ENCODE measurements around the gene ATP11A.

Gene ATP11A

DNA sequence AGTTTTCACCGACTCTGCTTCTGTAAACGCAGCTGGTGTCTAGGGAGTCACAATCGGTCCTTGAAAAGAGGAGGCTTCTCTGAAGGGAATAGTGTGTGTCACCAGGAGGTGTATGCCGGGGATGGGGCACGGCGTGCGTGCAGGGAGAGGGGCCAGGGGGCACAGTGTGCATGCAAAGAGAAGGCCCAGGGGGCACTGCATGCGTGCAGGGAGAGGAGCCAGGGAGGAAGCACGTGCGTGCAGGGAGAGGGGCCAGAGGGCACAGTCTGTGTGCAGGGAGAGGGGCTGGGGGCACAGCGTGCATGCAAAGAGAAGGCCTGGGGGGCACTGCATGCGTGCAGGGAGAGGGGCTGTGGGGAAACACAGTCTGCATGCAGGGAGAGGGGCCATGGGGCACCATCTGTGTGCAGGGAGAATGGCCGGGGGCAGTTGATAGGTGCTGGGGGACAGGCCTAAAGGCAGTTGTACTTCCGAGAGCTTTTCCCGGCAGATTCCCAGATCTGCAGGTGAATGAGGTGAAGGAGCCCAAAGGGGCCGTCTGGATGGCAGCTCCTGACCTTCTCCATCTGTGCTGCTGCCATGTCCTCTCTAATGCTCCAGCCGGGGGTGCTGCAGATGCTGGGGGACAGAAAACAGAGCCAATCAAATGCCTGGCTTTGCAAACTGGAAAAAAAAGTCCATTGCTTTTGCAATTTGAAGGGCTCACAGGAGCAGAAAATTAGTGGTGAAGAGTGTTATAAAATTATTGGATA, 36.4 kb downstream of the ATP11A start:
- FAIRE-seq: no peak

DNA sequence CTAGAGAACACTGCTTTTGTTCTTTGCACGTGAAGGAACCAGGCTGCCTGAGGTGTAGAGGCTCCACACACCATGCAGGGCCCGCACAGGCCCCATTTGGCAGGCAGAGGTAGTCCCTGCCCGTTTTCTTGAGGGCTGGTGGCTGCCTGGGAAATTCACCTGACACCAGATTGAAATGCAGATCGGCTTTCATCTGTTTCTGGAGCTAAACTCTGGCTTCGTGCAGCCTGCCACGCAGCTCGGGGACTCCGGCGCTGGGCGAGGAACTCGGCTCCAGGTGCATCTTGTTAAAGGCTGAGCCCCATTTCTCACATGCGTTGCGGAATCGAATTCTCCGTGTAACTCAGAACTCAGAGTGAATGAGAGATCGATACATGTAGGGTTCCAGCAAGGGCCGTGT, 37.7 kb downstream of the ATP11A start:
- FAIRE-seq: no peak

DNA sequence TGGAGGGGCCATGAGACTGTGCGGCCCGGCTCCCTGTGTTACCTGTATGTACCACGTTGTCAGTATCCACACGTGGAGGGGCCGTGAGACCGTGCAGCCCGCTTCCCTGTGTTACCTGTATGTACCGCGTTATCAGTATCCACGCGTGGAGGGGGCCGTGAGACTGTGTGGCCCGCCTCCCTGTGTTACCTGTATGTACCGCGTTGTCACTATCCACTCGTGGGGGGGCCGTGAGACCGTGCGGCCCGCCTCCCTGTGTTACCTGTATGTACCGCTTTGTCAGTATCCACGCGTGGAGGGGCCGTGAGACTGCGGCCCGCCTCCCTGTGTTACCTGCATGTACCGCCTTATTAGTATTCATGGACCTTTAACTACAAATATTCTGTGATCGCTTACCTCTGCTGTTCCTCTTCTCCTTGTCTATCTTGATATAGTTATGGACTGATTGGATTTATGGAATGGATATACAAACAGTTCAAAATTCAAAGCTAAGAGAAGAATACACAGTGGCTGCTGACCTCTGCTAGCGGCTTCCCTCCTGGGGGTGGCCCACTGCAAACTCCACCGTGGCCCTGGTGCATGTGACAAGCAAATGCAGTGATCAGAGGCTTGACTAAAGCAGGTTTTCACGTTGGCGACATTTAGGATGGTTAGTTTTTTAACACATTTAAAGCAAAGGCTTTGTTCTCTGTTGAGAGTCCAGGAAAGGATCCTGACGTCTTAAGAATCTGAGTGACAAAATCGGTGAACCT, 38.7 kb downstream of the ATP11A start:
- FAIRE-seq: no peak

DNA sequence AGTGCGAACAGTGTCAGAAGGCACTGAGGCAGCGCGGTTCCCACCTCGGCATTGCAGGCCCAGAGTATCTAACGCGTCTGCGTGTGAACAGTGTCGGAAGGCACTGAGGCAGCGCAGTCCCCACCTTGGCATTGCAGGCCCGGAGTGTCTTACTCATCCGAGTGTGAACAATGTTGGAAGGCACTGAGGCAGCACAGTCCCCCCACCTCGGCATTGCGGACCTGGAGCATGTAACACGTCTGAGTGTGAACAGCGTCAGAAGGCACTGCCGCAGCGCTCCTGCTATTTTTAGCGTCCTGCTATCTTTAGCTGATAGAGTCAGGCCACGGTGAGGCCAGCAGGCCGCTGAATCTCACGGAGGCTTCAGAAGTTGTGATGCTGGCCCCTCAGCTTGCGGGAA, 39.6 kb downstream of the ATP11A start:
- FAIRE-seq: no peak

DNA sequence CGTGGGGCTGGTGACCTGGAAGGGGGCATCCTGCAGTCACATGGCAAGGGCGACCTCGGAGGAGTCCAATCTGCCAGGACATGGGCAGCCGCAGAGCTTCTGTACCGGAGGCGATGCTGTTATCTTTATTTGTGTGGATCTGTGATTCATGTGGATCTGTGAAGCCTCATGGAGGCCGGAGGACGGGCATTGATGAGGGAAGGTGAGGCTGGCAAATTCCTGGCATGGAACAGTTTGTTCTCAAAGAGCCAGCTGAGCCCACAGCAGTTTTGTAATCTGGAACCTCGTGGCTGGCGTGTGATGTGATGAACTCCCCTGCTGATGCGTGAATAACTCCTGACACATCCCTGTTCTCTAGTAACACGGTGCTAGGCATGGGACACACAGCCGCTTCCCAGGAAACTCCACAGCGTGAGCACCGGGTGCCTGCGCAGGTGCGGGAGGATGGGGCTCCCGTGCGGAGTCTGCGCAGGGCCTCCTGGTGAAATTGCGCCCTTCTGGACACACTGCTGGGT, 40.4 kb downstream of the ATP11A start:
- FAIRE-seq: no peak

DNA sequence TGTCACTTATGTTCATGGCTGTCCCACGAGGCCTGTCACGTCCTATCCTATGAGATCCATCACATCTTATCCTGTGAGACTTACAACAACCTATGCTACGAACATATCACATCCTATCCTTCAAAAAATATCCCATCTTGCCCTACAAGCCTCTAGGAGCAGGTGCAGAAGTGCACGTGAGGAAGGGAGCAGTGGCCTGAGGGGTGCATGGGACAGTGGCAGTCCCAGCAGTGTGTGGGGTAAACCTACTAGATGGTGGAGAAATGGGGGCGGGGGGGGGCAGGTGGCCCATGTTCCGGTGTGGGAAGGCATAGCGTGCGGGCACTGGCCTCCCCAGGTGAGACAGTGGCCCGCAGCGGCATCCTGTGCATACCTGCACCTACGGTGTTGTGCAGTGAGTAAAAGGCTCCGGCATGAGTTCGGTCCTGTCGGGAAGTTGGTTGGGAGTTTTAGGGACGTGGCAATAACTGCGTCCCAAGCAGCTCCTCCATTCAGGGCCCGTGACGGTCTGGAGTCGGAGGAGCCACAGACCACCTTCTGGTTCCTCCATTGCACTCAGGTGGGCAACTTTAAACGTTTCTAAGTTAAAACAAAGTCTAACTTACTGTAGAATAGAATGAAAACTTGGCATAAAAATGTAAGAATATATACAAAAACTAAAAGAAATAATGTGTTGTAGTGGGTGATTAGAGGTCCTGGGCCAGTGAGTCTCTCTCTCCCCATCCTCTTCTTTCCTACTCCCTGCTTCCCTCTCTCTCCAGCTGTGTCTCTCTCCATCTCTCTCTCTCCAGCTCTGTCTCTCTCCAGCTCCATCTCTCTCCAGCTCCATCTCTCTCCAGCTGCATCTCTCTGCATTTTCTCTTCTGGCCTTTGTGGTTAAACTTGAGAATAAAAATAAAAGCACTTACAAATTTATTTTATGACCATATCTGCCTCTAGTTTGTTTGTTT, 42.1 kb downstream of the ATP11A start:
- no peak for FAIRE-seq

DNA sequence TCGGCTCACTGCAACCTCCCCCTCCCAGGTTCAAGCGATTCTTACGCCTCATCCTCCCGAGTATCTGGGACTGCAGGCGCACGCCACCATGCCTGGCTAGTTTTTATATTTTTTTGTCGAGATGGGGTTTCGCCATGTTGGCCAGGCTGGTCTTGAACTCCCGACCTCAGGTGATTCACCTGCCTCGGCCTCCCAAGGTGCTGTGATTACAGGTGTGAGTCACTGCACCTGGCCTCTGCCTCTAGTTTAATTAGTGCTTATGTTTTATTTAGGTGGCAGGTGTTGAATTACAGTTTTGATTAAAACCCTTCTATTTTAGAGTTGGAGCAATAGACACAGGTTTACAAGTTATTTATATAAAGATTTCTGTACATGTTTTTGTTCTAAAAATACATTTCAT, 42.8 kb downstream of the ATP11A start:
- FAIRE-seq: no peak

DNA sequence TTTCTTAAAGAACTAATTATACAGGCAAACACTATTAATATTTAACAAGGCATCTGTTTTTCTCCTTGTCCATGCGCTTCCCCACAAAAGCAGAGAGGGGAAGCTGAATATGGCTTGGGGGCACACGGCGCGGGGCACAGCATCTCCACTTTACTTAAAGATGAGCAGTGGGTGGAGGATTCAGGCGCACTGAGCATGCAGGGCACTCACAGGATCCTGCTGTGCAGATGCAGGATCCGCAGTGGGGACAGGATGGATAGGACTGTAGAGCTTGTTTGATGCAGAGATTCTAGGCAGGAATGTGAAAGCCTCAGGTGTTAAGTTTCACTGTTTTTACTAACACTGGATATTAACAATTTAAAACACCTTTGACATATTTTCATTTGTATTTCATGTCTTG, 43.3 kb downstream of the ATP11A start:
- no peak for FAIRE-seq

DNA sequence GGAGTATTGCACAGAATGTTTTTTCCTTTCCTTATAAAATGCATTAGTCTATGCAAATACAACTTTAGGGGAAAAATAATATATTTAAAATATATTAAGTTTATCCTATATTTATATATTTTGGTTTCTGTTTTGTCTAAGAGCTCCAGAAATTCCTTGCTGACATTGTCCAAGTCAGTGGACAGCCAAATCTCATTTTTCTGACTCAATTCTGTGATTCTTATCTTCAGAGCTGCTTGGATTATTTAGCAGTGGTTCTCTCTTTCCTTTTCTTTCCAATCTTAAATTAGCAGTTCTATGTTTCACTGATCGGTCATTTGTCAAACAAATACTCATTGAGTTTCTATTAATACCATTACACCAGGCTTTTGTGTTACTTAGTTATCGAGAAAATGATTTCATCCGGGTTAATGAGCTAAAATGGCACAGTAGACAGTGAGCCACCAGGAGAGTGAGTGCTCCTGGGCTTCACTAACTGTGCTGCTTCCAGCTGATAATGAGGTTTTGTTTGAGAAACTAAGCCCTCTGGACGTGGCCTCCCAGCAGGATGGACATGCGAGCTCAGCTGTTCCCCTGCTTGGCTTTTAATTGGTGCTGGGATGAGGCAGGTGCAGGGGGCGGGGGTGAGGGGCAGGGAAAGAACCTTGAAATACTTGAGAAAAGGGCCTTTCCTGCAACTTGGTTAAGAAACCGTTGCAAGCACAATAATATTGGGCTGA, 44.0 kb downstream of the ATP11A start:
- FAIRE-seq: no peak

DNA sequence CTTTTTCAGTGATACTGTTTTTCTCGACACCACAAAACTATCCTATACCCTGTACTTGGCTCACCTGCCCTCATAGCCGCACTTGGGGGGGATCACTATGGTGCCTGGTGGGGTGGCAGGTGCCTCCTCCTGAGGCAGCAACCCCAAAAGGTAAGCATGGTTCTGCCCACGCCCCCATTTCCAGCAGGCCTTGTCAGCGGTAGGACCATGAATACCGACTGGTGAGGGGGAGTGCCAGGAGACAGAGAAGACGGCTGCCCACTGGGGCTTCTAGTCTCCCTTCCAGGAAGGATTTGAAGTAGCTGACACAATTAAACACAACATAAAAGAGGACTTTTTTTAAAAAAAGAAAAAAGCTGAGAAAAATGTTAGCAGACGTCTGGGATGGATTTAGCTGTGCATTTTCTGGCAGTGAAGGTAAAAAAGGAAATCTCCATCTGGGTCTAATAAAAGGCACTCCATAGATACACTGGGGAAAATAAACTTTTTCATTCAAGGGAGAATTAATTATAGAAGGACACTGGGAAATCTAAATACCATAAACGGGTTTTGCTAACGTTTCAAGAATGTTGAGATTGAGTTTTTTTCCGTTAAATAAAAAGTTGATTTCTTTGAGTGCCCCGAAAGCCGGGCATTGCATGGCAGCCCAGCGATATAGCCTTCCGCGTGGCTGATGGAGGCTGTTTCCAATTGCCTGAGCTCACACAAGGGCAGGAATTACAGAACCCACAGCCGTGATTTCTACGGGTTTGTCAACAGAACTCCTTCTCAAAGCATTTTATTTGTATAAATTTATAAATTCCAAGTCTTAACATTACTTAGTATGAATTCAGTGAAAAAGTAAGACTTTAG, 45.1 kb downstream of the ATP11A start:
- FAIRE-seq: no peak

DNA sequence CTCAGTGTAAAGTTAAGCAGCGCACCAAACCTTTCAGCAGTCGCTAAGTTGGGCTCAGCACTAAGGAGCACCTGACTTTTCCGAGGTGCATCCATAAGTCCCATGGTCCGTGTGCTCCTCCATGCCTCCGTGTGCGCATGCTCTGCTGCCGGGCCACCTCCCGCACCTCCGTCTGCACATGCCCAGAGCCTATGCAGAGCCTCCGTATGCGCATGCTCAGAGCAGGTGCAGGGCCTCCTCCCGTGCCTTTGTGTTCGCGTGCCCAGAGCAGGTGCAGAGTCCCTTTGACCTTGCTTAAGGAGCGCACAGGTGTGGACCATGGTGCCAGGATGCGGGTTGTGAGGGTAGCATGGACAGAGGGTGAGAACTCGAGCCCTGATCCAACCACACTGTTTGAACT, 46.0 kb downstream of the ATP11A start:
- no peak for FAIRE-seq

DNA sequence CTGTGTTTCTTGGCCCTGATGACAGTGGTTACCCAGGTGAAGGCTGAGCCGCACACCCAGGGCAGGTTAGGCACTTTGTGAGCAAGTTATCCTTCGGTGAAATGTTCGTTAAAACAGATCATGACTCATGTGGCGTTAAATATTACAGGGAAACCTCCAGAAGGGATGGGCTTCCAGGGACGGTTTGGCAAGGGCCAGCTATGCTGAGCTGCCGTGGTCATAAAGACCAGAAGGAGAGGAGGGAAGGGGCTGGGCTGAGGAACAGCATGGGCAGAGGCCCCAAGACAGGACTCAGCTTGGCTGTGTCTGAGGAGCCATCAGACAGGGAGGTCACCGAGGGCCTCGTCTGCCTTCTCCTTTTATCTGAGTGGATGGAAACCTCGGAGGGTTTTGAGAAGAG, 47.5 kb downstream of the ATP11A start:
- FAIRE-seq: no peak

DNA sequence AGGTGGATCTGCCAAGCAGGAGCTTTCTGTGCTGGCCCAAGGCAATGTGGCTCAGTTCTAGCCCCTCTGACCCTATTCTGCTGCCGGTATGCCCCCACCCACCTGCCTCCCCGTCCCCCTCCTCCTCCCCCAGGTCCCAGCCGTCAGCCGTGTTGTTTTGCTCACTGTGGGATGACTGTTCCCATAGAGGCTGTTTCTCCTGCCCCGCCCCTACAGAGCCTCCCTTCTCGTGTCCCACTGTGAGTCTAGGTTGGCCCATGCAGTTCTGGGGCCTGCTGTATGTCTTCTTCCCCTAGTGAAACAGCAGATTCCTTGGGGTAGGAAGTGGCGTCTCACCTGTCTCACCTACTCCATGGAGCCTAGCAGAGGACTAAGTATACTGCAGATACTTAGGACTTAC, 48.8 kb downstream of the ATP11A start:
- FAIRE-seq: no peak

DNA sequence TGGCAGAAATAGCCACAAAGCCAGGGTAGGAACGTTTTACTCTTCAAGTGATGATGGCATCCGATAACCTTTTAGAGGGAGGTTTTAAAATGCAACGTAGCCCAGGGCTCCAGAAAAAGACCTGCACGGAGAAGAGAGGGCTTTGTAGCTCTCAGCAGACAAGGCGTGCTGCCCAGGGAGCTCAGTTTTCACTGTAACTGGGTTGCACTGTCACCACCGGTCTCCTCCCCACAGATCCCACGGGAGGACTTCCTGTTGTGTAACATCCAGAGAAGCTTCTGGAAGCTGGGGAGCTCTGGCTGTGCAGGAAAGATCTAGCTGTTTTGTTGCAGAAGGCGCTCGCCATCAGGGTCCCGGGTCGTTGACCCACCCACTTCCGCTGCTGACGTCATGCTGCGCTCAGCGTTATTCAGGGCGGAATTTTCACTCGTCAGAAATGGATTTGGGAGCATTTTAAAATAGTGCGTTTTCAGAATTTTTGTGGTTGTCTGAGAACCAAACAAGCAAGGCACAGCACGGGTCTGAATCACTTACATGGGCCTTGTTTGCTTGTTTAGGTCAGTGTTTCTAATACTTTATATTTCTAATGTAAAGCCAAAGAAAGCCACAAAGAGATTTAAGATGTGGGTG, 50.8 kb downstream of the ATP11A start:
- FAIRE-seq: no peak

DNA sequence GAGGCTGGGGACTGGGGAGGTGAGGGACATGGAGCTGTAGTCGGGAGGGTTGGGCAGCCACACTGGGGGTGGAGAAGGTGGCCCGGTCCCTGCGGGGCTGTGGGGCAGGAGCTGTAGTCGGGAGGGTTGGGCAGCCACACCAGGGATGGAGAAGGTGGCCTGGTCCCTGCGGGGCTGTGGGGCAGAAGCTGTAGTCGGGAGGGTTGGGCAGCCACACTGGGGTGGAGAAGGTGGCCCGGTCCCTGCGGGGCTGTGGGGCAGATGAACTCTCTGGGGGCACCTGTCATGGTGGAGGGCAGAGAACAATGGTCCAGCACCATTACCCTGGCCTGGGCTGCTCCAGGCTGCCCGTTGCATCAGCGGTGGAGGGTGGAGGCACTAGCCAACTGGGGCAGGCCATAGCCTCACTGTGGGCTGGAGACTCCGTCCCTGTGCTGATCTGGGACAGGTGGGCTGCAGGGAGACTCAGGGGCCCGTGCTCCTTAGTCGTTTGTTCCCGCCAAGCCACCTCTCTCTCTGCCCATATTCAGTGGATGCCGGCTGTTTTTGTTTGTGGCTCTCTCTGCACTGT, 51.4 kb downstream of the ATP11A start:
- FAIRE-seq: no peak

DNA sequence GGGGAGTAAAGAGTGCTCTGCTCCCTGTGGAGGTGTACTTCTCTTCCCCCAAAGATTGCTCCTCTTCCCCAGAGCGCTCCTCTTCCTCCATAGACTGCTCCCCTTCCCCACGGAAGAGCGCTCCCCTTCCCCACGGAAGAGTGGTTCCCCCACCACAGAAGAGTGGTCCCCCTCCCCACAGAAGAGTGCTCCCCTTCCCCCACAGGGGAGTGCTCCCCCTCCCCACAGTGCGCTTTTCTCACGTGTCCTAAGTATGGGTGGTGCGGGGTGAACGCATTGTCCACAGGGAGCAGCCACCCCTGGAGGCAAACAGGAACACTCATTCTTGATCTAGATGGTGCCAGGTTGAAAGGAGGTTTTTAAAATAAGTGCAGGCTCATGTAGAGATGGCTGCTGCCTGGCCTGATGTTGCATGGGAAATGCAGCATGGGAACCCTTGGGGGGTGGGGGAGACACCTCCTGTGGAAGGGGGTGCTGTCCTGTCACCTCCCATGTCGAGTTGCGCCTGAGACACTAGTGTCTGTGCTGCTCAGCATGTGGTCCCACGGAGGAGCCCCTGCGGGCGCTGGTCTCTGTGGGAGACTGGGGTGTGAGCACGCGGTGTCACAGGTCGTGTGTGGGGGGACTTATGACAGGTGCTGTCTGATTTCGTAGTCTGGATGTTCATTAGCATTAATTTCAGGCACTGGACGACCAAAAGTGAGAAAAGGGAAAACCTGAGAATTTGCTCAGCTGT, 52.2 kb downstream of the ATP11A start:
- no peak for FAIRE-seq

DNA sequence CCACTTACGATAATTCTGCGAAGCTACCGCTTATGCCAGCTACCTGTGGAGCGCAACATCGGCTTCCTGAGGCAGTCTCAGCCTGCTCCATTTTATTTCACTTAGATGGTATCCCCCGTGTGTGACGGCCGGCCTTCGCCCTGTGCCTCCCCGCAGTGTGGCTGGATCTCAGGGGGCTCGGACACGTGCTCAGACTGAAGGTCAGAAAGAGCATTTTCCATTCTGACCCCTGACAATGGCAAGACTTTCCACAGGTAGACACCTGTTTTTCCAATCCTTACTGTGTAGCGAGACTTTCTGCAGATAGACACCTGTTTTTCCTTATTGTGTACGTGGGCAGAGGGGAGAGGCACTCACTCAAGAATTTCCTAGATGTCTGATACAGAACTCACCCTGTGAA, 52.7 kb downstream of the ATP11A start:
- FAIRE-seq: no peak

DNA sequence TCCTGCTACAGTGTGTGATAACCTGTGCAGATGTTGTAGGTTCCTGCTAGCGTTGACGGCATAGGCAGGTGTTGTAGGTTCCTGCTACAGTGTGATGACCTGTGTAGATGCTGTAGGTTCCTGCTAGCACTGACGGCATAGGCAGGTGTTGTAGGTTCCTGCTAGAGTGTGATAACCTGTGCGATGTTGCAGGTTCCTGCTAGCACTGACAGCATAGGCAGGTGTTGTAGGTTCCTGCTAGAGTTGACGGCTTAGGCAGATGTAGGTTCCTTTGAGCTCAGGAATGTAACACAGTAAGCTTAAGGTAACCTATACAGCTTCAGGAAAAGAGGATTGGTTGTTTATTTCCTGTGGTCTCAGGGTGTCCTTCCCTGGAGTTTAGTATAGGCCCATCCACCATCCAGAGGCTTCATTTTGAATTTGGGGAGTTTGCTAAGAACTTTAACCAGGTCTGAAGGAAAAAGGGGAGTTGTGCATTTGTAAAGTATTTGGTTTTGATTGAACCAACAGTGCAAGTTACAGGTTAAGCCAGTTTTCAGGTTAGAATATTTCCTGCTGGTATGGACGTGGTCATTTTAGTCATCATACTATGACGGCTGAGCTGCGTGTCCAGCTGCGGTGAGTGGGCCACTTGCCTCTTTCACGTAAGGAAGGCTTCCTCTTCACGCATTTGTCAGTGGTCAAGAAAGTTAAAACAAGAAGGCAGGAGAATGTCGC, 53.8 kb downstream of the ATP11A start:
- FAIRE-seq: no peak
